ENCODE data around the gene ATP11A. TPM values are rescaled to one million over a fixed set of nuclear protein-coding genes. Genes with fewer than 3 reads are reported as not detected.

ATP11A gene
- total and polyA plus RNA-seq, 9 of the 15 experiments (the other 6 are each of a cell fraction or from before 2014, with no cell fraction given): 0.38 to 34.2 (median 4.2) TPM

GRCh38 chr13:112832811-112833210 is 143.0 kb downstream of the ATP11A start (continued):
- TF ChIP-seq, protein P1, sequence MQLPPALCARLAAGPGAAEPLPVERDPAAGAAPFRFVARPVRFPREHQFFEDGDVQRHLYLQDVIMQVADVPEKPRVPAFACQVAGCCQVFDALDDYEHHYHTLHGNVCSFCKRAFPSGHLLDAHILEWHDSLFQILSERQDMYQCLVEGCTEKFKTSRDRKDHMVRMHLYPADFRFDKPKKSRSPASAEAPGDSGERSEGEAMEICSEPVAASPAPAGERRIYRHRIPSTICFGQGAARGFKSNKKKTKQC (CRISPR knock-in tag; IDR thresholded peaks at IDR 0.05): no peak
- no peak for TF ChIP-seq ZNF445 (CRISPR knock-in tag; IDR thresholded peaks at IDR 0.05; ENCODE audit: low read depth)

GRCh38 chr13:112833551-112834257 is 143.9 kb downstream of the ATP11A start:
- Histone ChIP-seq H3K9me1 (ENCODE audit: control insufficient read depth, insufficient read depth, low read length) (no peaks in the 10 kb centered on the region), H3K79me2 (ENCODE audit: control insufficient read depth, insufficient read depth, low read length) (no peaks in the 10 kb centered on the region), H3K27ac (ENCODE audit: extremely low read depth, low read depth, low read length) (no peak overlapping the region), H3K9me3 (replicated peaks; ENCODE audit: control insufficient read depth, insufficient read depth, low read depth, low read length) (no peaks in the 10 kb centered on the region), H3K4me2 (ENCODE audit: insufficient read depth, low read length) (no peak overlapping the region), H3K9ac (ENCODE audit: insufficient read depth in 1 of 2, low read depth in 2 of 2, low read length in 2 of 2) (no peak overlapping the region), H2AFZ (ENCODE audit: low read depth, low read length) (no peak overlapping the region), H3K4me3 (no peak overlapping the region), H4K20me1 (replicated peaks; ENCODE audit: control insufficient read depth, insufficient read depth, low read length) (no peaks in the 10 kb centered on the region), H3K27me3 (ENCODE audit: control insufficient read depth in 2 of 2, insufficient read depth in 2 of 2, low read length in 2 of 2) (no peaks in the 10 kb centered on the region), H3K4me1 (replicated peaks in 1 of 2; ENCODE audit: control insufficient read depth in 2 of 2, insufficient read depth in 2 of 2, low read length in 2 of 2) (no peaks in the 10 kb centered on the region; a peak in 1 of 5 replicates), H3K36me3 (ENCODE audit: control insufficient read depth, insufficient read depth, low read length) (peaks cover 45% of the 10 kb centered on the region; the same call in 2 of the 3 replicates)
- no peak for FAIRE-seq
- no TSS peak for BruUV-seq (replicated peaks)
- ATAC-seq: no peak
- ChIA-PET CTCF (ENCODE audit: low intra/inter-chr PET ratio) (no interaction called here), POLR2A (no interaction called here)
- WGBS (ENCODE audit: insufficient coverage, low coverage, missing lambda C conversion rate): 95% methylated on average over 13 of the region's 25 CpGs
- no peak for DNase-seq (ENCODE audit: extremely low read depth in 1 of 4, low spot score in 3 of 4)
- intact Hi-C loops (cut with micrococcal nuclease) (no loop called here), in situ Hi-C loops (cut with MboI) (no loop called here)
- TF ChIP-seq RAD51 (IDR thresholded peaks at IDR 0.05; ENCODE audit: borderline replicate concordance, low read depth): no peak
- TF ChIP-seq, protein P2, sequence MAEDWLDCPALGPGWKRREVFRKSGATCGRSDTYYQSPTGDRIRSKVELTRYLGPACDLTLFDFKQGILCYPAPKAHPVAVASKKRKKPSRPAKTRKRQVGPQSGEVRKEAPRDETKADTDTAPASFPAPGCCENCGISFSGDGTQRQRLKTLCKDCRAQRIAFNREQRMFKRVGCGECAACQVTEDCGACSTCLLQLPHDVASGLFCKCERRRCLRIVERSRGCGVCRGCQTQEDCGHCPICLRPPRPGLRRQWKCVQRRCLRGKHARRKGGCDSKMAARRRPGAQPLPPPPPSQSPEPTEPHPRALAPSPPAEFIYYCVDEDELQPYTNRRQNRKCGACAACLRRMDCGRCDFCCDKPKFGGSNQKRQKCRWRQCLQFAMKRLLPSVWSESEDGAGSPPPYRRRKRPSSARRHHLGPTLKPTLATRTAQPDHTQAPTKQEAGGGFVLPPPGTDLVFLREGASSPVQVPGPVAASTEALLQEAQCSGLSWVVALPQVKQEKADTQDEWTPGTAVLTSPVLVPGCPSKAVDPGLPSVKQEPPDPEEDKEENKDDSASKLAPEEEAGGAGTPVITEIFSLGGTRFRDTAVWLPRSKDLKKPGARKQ (CRISPR knock-in tag; IDR thresholded peaks at IDR 0.05): no peak
- TF ChIP-seq PHB2 (IDR thresholded peaks at IDR 0.05; ENCODE audit: low read depth): no peak
- TF ChIP-seq MBD2 (IDR thresholded peaks at IDR 0.05; ENCODE audit: borderline replicate concordance, low read depth): no peak
- TF ChIP-seq ZZZ3 (IDR thresholded peaks at IDR 0.05): no peak
- no peak for TF ChIP-seq SAP30 (IDR thresholded peaks at IDR 0.05; ENCODE audit: borderline replicate concordance, insufficient read depth, low read depth, low read length, poor library complexity, severe bottlenecking)
- TF ChIP-seq ZC3H4 (CRISPR knock-in tag; IDR thresholded peaks at IDR 0.05; ENCODE audit: borderline replicate concordance): no peak
- no peak for TF ChIP-seq HMG20B (CRISPR knock-in tag; IDR thresholded peaks at IDR 0.05)
- no peak for TF ChIP-seq MCM5 (IDR thresholded peaks at IDR 0.05; ENCODE audit: low read depth)
- no peak for TF ChIP-seq RFX1 (IDR thresholded peaks at IDR 0.05)
- TF ChIP-seq FOXA1 (IDR thresholded peaks at IDR 0.05; ENCODE audit: borderline replicate concordance): no peak
- TF ChIP-seq CREB1 (IDR thresholded peaks at IDR 0.05): no peak
- TF ChIP-seq CREB1 (CRISPR knock-in tag; IDR thresholded peaks at IDR 0.05): no peak
- no peak for TF ChIP-seq RBM39 (optimal IDR thresholded peaks at IDR 0.05; ENCODE audit: low read depth, low read length)
- TF ChIP-seq MITF (IDR thresholded peaks at IDR 0.05): no peak
- TF ChIP-seq, protein P3, sequence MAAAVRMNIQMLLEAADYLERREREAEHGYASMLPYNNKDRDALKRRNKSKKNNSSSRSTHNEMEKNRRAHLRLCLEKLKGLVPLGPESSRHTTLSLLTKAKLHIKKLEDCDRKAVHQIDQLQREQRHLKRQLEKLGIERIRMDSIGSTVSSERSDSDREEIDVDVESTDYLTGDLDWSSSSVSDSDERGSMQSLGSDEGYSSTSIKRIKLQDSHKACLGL (CRISPR knock-in tag; IDR thresholded peaks at IDR 0.05; ENCODE audit: borderline replicate concordance, poor library complexity, severe bottlenecking): no peak
- no peak for TF ChIP-seq ZNF324 (CRISPR knock-in tag; IDR thresholded peaks at IDR 0.05)
